GM12878 (cell line): ENCODE data around the gene POLRMT.
A peak's percentile ranks its signal among the peaks of the same experiment; 100 is the strongest.

Experiments
- BCL11A ChIP-seq: IDR thresholded peaks from 2 replicates; pipeline ENCODE4 v1.6.1; 2011; ENCODE audit warnings: low read depth, low read length
- CTCF ChIP-seq, 3 experiments: IDR thresholded peaks in 2 of 3; conservative IDR thresholded peaks in 1 of 3; 2 replicates each; pipeline ENCODE4 v1.5.1; 2011; ENCODE audit warnings: low read depth in 3 of 3, low read length in 3 of 3, mild to moderate bottlenecking in 3 of 3, control low read depth in 2 of 3, moderate library complexity in 2 of 3, inconsistent platforms in 1 of 3, mixed read lengths in 1 of 3; ENCODE audit not compliant: control insufficient read depth in 2 of 3, insufficient read depth in 1 of 3; ENCODE audit errors: extremely low read depth in 1 of 3
- EP300 ChIP-seq, 2 experiments: fragments of 150-350 bp in 1 of 2; IDR thresholded peaks; 2 replicates each; pipeline ENCODE4 v1.6.1; 2011 to 2012; ENCODE audit warnings: low read depth in 2 of 2, low read length in 2 of 2, borderline replicate concordance in 1 of 2, improper control_type of control experiment in 1 of 2, inconsistent platforms in 1 of 2; ENCODE audit not compliant: control insufficient read depth in 1 of 2
- GABPA ChIP-seq: IDR thresholded peaks from 2 replicates; pipeline ENCODE4 v1.6.1; 2014; ENCODE audit warnings: antibody characterized with exemption, low read depth, mild to moderate bottlenecking, inconsistent platforms
- NFXL1 ChIP-seq: fragments of 450-650 bp; IDR thresholded peaks from 2 replicates; pipeline ENCODE4 v1.6.1; 2017; ENCODE audit warnings: antibody characterized with exemption, mild to moderate bottlenecking, borderline replicate concordance
- POLR2A ChIP-seq: IDR thresholded peaks from 2 replicates; pipeline ENCODE4 v1.6.1; 2011; ENCODE audit warnings: low read depth, mild to moderate bottlenecking, low read length
- POLR2AphosphoS5 ChIP-seq: IDR thresholded peaks from 2 replicates; pipeline ENCODE4 v1.6.1; 2011; ENCODE audit warnings: mild to moderate bottlenecking, low read length, inconsistent platforms
- TAF1 ChIP-seq: IDR thresholded peaks from 2 replicates; pipeline ENCODE4 v1.6.1; 2011; ENCODE audit warnings: mild to moderate bottlenecking, low read depth, low read length, borderline replicate concordance
- TCF12 ChIP-seq: IDR thresholded peaks from 2 replicates; pipeline ENCODE4 v1.6.1; 2011; ENCODE audit warnings: low read depth, mild to moderate bottlenecking, low read length
- TF ChIP-seq, protein P1 (sequence below): fragments of 450-650 bp; IDR thresholded peaks from 2 replicates; pipeline ENCODE4 v1.6.1; 2018; ENCODE audit warnings: borderline replicate concordance, mild to moderate bottlenecking; ENCODE audit not compliant: partially characterized antibody

- peak; percentile 43; the same call in 1 of the 2 replicates for TF ChIP-seq POLR2A
- TF ChIP-seq TAF1: no peak
- TF ChIP-seq TCF12: no peak
- no peak for TF ChIP-seq CTCF (IDR thresholded peaks at IDR 0.05 in 2 of 3, conservative IDR thresholded peaks at IDR 0.05 in 1 of 3; ENCODE audit: control insufficient read depth in 2 of 3, extremely low read depth in 1 of 3, insufficient read depth in 1 of 3, low read depth in 3 of 3, low read length in 3 of 3)
- no peak for TF ChIP-seq NFXL1
- no peak for TF ChIP-seq GABPA
- TF ChIP-seq EP300 (IDR thresholded peaks at IDR 0.05; ENCODE audit: borderline replicate concordance in 1 of 2, control insufficient read depth in 1 of 2, low read depth in 2 of 2, low read length in 2 of 2): no peak
- TF ChIP-seq BCL11A: no peak
- TF ChIP-seq, protein P1, sequence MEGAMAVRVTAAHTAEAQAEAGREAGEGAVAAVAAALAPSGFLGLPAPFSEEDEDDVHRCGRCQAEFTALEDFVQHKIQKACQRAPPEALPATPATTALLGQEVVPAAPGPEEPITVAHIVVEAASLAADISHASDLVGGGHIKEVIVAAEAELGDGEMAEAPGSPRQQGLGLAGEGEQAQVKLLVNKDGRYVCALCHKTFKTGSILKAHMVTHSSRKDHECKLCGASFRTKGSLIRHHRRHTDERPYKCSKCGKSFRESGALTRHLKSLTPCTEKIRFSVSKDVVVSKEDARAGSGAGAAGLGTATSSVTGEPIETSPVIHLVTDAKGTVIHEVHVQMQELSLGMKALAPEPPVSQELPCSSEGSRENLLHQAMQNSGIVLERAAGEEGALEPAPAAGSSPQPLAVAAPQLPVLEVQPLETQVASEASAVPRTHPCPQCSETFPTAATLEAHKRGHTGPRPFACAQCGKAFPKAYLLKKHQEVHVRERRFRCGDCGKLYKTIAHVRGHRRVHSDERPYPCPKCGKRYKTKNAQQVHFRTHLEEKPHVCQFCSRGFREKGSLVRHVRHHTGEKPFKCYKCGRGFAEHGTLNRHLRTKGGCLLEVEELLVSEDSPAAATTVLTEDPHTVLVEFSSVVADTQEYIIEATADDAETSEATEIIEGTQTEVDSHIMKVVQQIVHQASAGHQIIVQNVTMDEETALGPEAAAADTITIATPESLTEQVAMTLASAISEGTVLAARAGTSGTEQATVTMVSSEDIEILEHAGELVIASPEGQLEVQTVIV: no peak
- no peak for TF ChIP-seq POLR2AphosphoS5
Observed at GRCh38 chr19:655691-656090, 22.4 kb upstream of the POLRMT start.
